Hematopoietic multipotent progenitor cell (in vitro differentiated cells): ENCODE measurements around the gene CAMK4. TPM values are rescaled to one million over a fixed set of nuclear protein-coding genes. Genes with fewer than 3 reads are reported as not detected.
"Not testable (repeated sequence)": the region's sequence is repeated elsewhere in the genome, so short reads cannot be mapped to it uniquely, and the experiment has no call there.

Experiments used
- DNase-seq, 3 donors: peaks; one replicate each; pipeline ENCODE4 v3.0.0-alpha.2; 2011 to 2015; ENCODE audit warnings: low read depth in 2 of 3, low spot score in 2 of 3
- total RNA-seq: library from RNA; depleted of rRNA; stranded (reverse); fragments of >200 nt; gene quantifications from one replicate; pipeline ENCODE4 v1.2.3, GENCODE V29; 2012

CAMK4 gene
- total RNA-seq, 1 donor = 0.27 TPM

GRCh38 chr5:111408817-111409216, 184.6 kb downstream of the CAMK4 start:
- no peak for DNase-seq

GRCh38 chr5:111409266-111409665, 185.1 kb downstream of the CAMK4 start:
- not testable (repeated sequence) for DNase-seq

GRCh38 chr5:111410067-111410466, 185.9 kb downstream of the CAMK4 start:
- DNase-seq = not testable (repeated sequence)

GRCh38 chr5:111411301-111411700, 187.1 kb downstream of the CAMK4 start:
- DNase-seq = no peak

- no peak for DNase-seq
These were observed 188.4 kb downstream of the CAMK4 start for GRCh38 chr5:111412593-111412992.

GRCh38 chr5:111415053-111415452, 190.9 kb downstream of the CAMK4 start:
- DNase-seq = no peak

- no peak for DNase-seq
These were observed 198.1 kb downstream of the CAMK4 start for GRCh38 chr5:111422245-111422644.

- DNase-seq = no peak
These were observed 198.8 kb downstream of the CAMK4 start for GRCh38 chr5:111422747-111423720.

- no peak for DNase-seq
These were observed 201.0 kb downstream of the CAMK4 start for GRCh38 chr5:111425205-111425604.

- DNase-seq = no peak
These were observed 203.6 kb downstream of the CAMK4 start for GRCh38 chr5:111427762-111428161.

- no peak for DNase-seq
These were observed 208.8 kb downstream of the CAMK4 start for GRCh38 chr5:111432883-111433536.

GRCh38 chr5:111434800-111435199, 210.6 kb downstream of the CAMK4 start:
- DNase-seq = no peak

- DNase-seq = no peak
These were observed 215.4 kb downstream of the CAMK4 start for GRCh38 chr5:111439473-111440075.

GRCh38 chr5:111447099-111447498, 222.9 kb downstream of the CAMK4 start:
- no peak for DNase-seq

- no peak for DNase-seq
These were observed 223.6 kb downstream of the CAMK4 start for GRCh38 chr5:111447822-111448221.

GRCh38 chr5:111453295-111453694, 229.1 kb downstream of the CAMK4 start:
- no peak for DNase-seq

- no peak for DNase-seq
These were observed 229.6 kb downstream of the CAMK4 start for GRCh38 chr5:111453747-111454146.

GRCh38 chr5:111454198-111454622, 230.0 kb downstream of the CAMK4 start:
- no peak for DNase-seq

- no peak for DNase-seq
These were observed 230.6 kb downstream of the CAMK4 start for GRCh38 chr5:111454776-111455175.

- no peak for DNase-seq
These were observed 237.1 kb downstream of the CAMK4 start for GRCh38 chr5:111461255-111461671.

- no peak for DNase-seq
These were observed 237.8 kb downstream of the CAMK4 start for GRCh38 chr5:111461934-111462333.
